OCI-LY7 (cell line): Measurements from ENCODE around the gene EIF5A2. TPM values are rescaled to one million over a fixed set of nuclear protein-coding genes. Genes with fewer than 3 reads are reported as not detected.

Experiments
- BruUV-seq: library from RNA; stranded (reverse); fragments of 400-500 nt; replicated peaks from 2 replicates; lab custom pipeline; 2021; lab: Mats Ljungman, UMichigan
- CTCF ChIA-PET: fragments of 300-600 bp; sonication (Branson Sonifier 250); formaldehyde crosslinking; loops from one replicate; lab custom pipeline; 2022; ENCODE audit warnings: antibody characterized with exemption; ENCODE audit not compliant: unreplicated experiment; lab: Charles Lee
- POLR2A ChIA-PET: fragments of 300-600 bp; sonication (Branson Sonifier 250); formaldehyde crosslinking; loops from one replicate; lab custom pipeline; 2022; ENCODE audit warnings: antibody characterized with exemption; lab: Charles Lee
- DNase-seq: peaks from one replicate; pipeline ENCODE4 v3.0.0-alpha.2; 2015; ENCODE audit warnings: low spot score
- H2AFZ ChIP-seq: fragments of 200-600 bp; sonication (generic), shearing (Covaris generic); 2 replicates; pipeline ENCODE4 v1.6.1; 2014; ENCODE audit warnings: mild to moderate bottlenecking, antibody characterized with exemption, low read length, moderate library complexity
- H3K27ac ChIP-seq: fragments of 200-600 bp; sonication (generic); 2 replicates; pipeline ENCODE4 v1.5.1; 2014; ENCODE audit warnings: mixed run types, low read depth, mild to moderate bottlenecking, moderate library complexity, low read length, inconsistent platforms; ENCODE audit not compliant: poor library complexity, severe bottlenecking
- H3K36me3 ChIP-seq: fragments of 200-600 bp; sonication (generic); 2 replicates; pipeline ENCODE4 v1.6.1; 2014; ENCODE audit warnings: mild to moderate bottlenecking, antibody characterized with exemption, low read length, moderate library complexity, mixed read lengths; ENCODE audit not compliant: insufficient read depth
- H3K4me1 ChIP-seq: fragments of 200-600 bp; sonication (generic); 2 replicates; pipeline ENCODE4 v1.5.1; 2014; ENCODE audit warnings: mild to moderate bottlenecking, low read length; ENCODE audit not compliant: insufficient read depth, poor library complexity, severe bottlenecking
- H3K4me2 ChIP-seq: fragments of 200-600 bp; sonication (generic); 2 replicates; pipeline ENCODE4 v1.6.1; 2014; ENCODE audit warnings: mild to moderate bottlenecking, low read length
- H3K4me3 ChIP-seq: fragments of 200-600 bp; sonication (generic); 2 replicates; pipeline ENCODE4 v1.5.1; 2014; ENCODE audit warnings: mild to moderate bottlenecking, low read depth, low read length; ENCODE audit not compliant: poor library complexity, severe bottlenecking
- H3K79me2 ChIP-seq: fragments of 200-600 bp; sonication (generic); 2 replicates; pipeline ENCODE4 v1.6.1; 2016; ENCODE audit warnings: low read depth, mild to moderate bottlenecking, low read length, moderate library complexity, mixed read lengths; ENCODE audit not compliant: insufficient read depth
- H3K9me2 ChIP-seq: fragments of 200-600 bp; sonication (generic); 2 replicates; pipeline ENCODE4 v1.6.1; 2016; ENCODE audit warnings: mild to moderate bottlenecking, low read length, mixed read lengths; ENCODE audit not compliant: insufficient read depth
- H3K9me3 ChIP-seq: fragments of 200-600 bp; sonication (generic); 2 replicates; pipeline ENCODE4 v1.6.1; 2014; ENCODE audit warnings: mild to moderate bottlenecking, mixed run types, low read length, mixed read lengths
- H4K20me1 ChIP-seq: fragments of 200-600 bp; sonication (generic); 2 replicates; pipeline ENCODE4 v1.6.1; 2014; ENCODE audit warnings: mild to moderate bottlenecking, antibody characterized with exemption, low read length, moderate library complexity, mixed read lengths; ENCODE audit not compliant: insufficient read depth
- CTCF ChIP-seq: fragments of 200-600 bp; sonication (generic); conservative IDR thresholded peaks from 2 replicates; pipeline ENCODE4 v1.5.1; 2014; ENCODE audit warnings: mild to moderate bottlenecking, antibody characterized with exemption, low read length, moderate library complexity, mixed read lengths
- EZH2phosphoT487 ChIP-seq: fragments of 200-600 bp; sonication (generic); IDR thresholded peaks from 2 replicates; pipeline ENCODE4 v1.6.1; 2018; ENCODE audit warnings: low read depth, borderline replicate concordance, mild to moderate bottlenecking, mixed run types, antibody characterized with exemption, low read length, moderate library complexity, mixed read lengths
- intact Hi-C: fragments of 100-400 bp; cut with micrococcal nuclease; formaldehyde crosslinking; loops from one replicate; pipeline ENCODE4 v1.10.0; 2022; ENCODE audit not compliant: unreplicated experiment
- total RNA-seq, 2 experiments: library from RNA; depleted of rRNA in 1 of 2; stranded (reverse); fragments of >200 nt in 1 of 2; shearing (Covaris generic) in 1 of 2; gene quantifications; 2 replicates each; pipeline ENCODE4 v1.2.3, GENCODE V29; 2014 to 2022

EIF5A2 gene
- total RNA-seq, 2 experiments from 2014 or later = 3.1 to 21.9 TPM

- Histone ChIP-seq H3K4me2 (no peak overlapping the region), H2AFZ (no peak overlapping the region), H3K36me3 (no peaks in the 10 kb centered on the region), H3K79me2 (no peaks in the 10 kb centered on the region), H3K27ac (no peak overlapping the region), H3K4me1 (no peaks in the 10 kb centered on the region), H3K9me3 (no peaks in the 10 kb centered on the region), H3K4me3 (no peak overlapping the region), H3K9me2 (no peaks in the 10 kb centered on the region), H4K20me1 (no peaks in the 10 kb centered on the region)
- TF ChIP-seq EZH2phosphoT487 (no peak), CTCF (peak; percentile 78)
- ChIA-PET POLR2A (interaction anchor here (0.8 to 1.0 kb wide), 3 partner anchors 13 to 39 kb away, joined by 3 to 5 read pairs (median 4); no protein-coding TSS in a partner anchor), CTCF (no interaction called here)
- no peak for DNase-seq
- intact Hi-C loops = no loop called here
- BruUV-seq = no TSS peak
Observed at GRCh38 chr3:170848292-170848917, 60.0 kb downstream of the EIF5A2 start.

GRCh38 chr3:170844377-170844776, 64.1 kb downstream of the EIF5A2 start:
- H2AFZ ChIP-seq = no peak overlapping the region
- H3K9me3 ChIP-seq = no peaks in the 10 kb centered on the region
- ChIA-PET CTCF (no interaction called here), POLR2A (interaction anchor here (0.6 kb wide), 1 partner anchor 58 kb away, joined by 5 read pairs; no protein-coding TSS in a partner anchor)
- H3K36me3 ChIP-seq = no peaks in the 10 kb centered on the region
- H3K9me2 ChIP-seq = no peaks in the 10 kb centered on the region
- H3K4me2 ChIP-seq = no peak overlapping the region
- H3K4me3 ChIP-seq = no peak overlapping the region
- H4K20me1 ChIP-seq = no peaks in the 10 kb centered on the region; the same call in 1 of the 2 replicates
- TF ChIP-seq EZH2phosphoT487 (no peak), CTCF (no peak)
- no peaks in the 10 kb centered on the region for H3K4me1 ChIP-seq
- H3K79me2 ChIP-seq = no peaks in the 10 kb centered on the region
- no TSS peak for BruUV-seq
- no peak for DNase-seq
- intact Hi-C loops = no loop called here
- no peak overlapping the region for H3K27ac ChIP-seq

GRCh38 chr3:170840291-170840859, 68.1 kb downstream of the EIF5A2 start:
- no peaks in the 10 kb centered on the region for H3K9me2 ChIP-seq
- no peak overlapping the region for H3K4me3 ChIP-seq
- no peak overlapping the region for H3K4me2 ChIP-seq
- TF ChIP-seq CTCF (no peak), EZH2phosphoT487 (no peak)
- no peak overlapping the region for H3K27ac ChIP-seq
- intact Hi-C loops = no loop called here
- H2AFZ ChIP-seq = no peak overlapping the region
- H3K4me1 ChIP-seq = no peaks in the 10 kb centered on the region
- no peaks in the 10 kb centered on the region for H3K36me3 ChIP-seq
- no peaks in the 10 kb centered on the region for H3K79me2 ChIP-seq
- POLR2A ChIA-PET = interaction anchor here (0.5 to 1.0 kb wide), 2 partner anchors 30 to 188 kb away, joined by 3 read pairs; no protein-coding TSS in a partner anchor
- H4K20me1 ChIP-seq = no peaks in the 10 kb centered on the region; the same call in 1 of the 2 replicates
- no peak for DNase-seq
- no TSS peak for BruUV-seq
- H3K9me3 ChIP-seq = no peaks in the 10 kb centered on the region
- CTCF ChIA-PET = no interaction called here
